ENCODE results near the gene NAT8L. TPM values are rescaled to one million over a fixed set of nuclear protein-coding genes. Genes with fewer than 3 reads are reported as not detected.

Gene NAT8L
- total RNA-seq, 2 experiments from 2014 or later = not detected

GRCh38 chr4:2072971-2073807 lies 14.1 kb downstream of the NAT8L start:
- H3K27ac Mint-ChIP-seq = no peak overlapping the region
- H3K36me3 ChIP-seq (ENCODE audit: insufficient read depth, low read length) = no peaks in the 10 kb centered on the region
- no peaks in the 10 kb centered on the region for H3K4me1 ChIP-seq (ENCODE audit: insufficient read depth, low read length)
- H3K4me1 Mint-ChIP-seq (ENCODE audit: low read depth) = no peaks in the 10 kb centered on the region
- intact Hi-C loops (cut with DNase I, micrococcal nuclease) = no loop called here
- no peak overlapping the region for H3K4me3 ChIP-seq (ENCODE audit: low read length)
- H3K9me3 ChIP-seq (ENCODE audit: control insufficient read depth in 1 of 2, insufficient read depth in 1 of 2, low read length in 2 of 2) = no peaks in the 10 kb centered on the region
- CTCF ChIA-PET = no interaction called here
- H3K9me3 Mint-ChIP-seq = no peaks in the 10 kb centered on the region
- no peaks in the 10 kb centered on the region for H3K36me3 Mint-ChIP-seq (ENCODE audit: low read depth)
- no peak overlapping the region for H3K27ac ChIP-seq (ENCODE audit: low read depth in 1 of 2, low read length in 2 of 2)
- H3K27me3 Mint-ChIP-seq = no peaks in the 10 kb centered on the region
- ATAC-seq (ENCODE audit: poor library complexity) (no peak), DNase-seq (peak in 1 of 14 experiments; percentile 6)
- H3K27me3 ChIP-seq (ENCODE audit: control insufficient read depth in 1 of 2, insufficient read depth in 2 of 2, low read length in 2 of 2) = no peaks in the 10 kb centered on the region
- no peak overlapping the region for H3K4me3 Mint-ChIP-seq
- POLR2A ChIA-PET = no interaction called here
- TF ChIP-seq CTCF (IDR thresholded peaks at IDR 0.05) = no peak

- TF ChIP-seq CTCF (IDR thresholded peaks at IDR 0.05) = no peak
- no peak overlapping the region for H3K27ac Mint-ChIP-seq
- ChIA-PET CTCF (no interaction called here), POLR2A (no interaction called here)
- Histone ChIP-seq H3K36me3 (ENCODE audit: insufficient read depth, low read length) (no peaks in the 10 kb centered on the region), H3K9me3 (ENCODE audit: control insufficient read depth in 1 of 2, insufficient read depth in 1 of 2, low read length in 2 of 2) (no peaks in the 10 kb centered on the region), H3K27me3 (ENCODE audit: control insufficient read depth in 1 of 2, insufficient read depth in 2 of 2, low read length in 2 of 2) (no peaks in the 10 kb centered on the region), H3K27ac (ENCODE audit: low read depth in 1 of 2, low read length in 2 of 2) (no peak overlapping the region), H3K4me3 (ENCODE audit: low read length) (no peak overlapping the region), H3K4me1 (ENCODE audit: insufficient read depth, low read length) (no peaks in the 10 kb centered on the region)
- no peak for ATAC-seq (ENCODE audit: poor library complexity)
- H3K36me3 Mint-ChIP-seq (ENCODE audit: low read depth) = no peaks in the 10 kb centered on the region
- DNase-seq = no peak
- no peak overlapping the region for H3K4me3 Mint-ChIP-seq
- intact Hi-C loops (cut with DNase I, micrococcal nuclease) = no loop called here
- H3K4me1 Mint-ChIP-seq (ENCODE audit: low read depth) = no peaks in the 10 kb centered on the region
- no peaks in the 10 kb centered on the region for H3K9me3 Mint-ChIP-seq
- no peaks in the 10 kb centered on the region for H3K27me3 Mint-ChIP-seq
These were observed 14.8 kb downstream of the NAT8L start for GRCh38 chr4:2073808-2074481.

- intact Hi-C loops (cut with DNase I, micrococcal nuclease) = no loop called here
- no peak for DNase-seq
These were observed 15.5 kb downstream of the NAT8L start for GRCh38 chr4:2074588-2074987.

More at GRCh38 chr4:2074588-2074987, 15.5 kb downstream of the NAT8L start:
- ChIA-PET CTCF (no interaction called here), POLR2A (no interaction called here)
- no peak for ATAC-seq (ENCODE audit: poor library complexity)
- H3K4me1 ChIP-seq (ENCODE audit: insufficient read depth, low read length) = no peaks in the 10 kb centered on the region
- Mint-ChIP-seq H3K27me3 (no peaks in the 10 kb centered on the region), H3K36me3 (ENCODE audit: low read depth) (no peaks in the 10 kb centered on the region), H3K9me3 (no peaks in the 10 kb centered on the region), H3K27ac (no peak overlapping the region), H3K4me1 (ENCODE audit: low read depth) (no peaks in the 10 kb centered on the region), H3K4me3 (no peak overlapping the region)
- H3K4me3 ChIP-seq (ENCODE audit: low read length) = no peak overlapping the region
- H3K36me3 ChIP-seq (ENCODE audit: insufficient read depth, low read length) = no peaks in the 10 kb centered on the region
- H3K9me3 ChIP-seq (ENCODE audit: control insufficient read depth in 1 of 2, insufficient read depth in 1 of 2, low read length in 2 of 2) = no peaks in the 10 kb centered on the region
- H3K27me3 ChIP-seq (ENCODE audit: control insufficient read depth in 1 of 2, insufficient read depth in 2 of 2, low read length in 2 of 2) = no peaks in the 10 kb centered on the region
- no peak overlapping the region for H3K27ac ChIP-seq (ENCODE audit: low read depth in 1 of 2, low read length in 2 of 2)
- TF ChIP-seq CTCF (IDR thresholded peaks at IDR 0.05) = no peak
